Peyer's patch (tissue), 4 donors: Measurements from ENCODE around the gene SDC4. TPM values are rescaled to one million over a fixed set of nuclear protein-coding genes. Genes with fewer than 3 reads are reported as not detected.

Source experiments
- DNase-seq, 3 donors: peaks; one replicate each; pipeline ENCODE4 v3.0.0-alpha.2; 2017 to 2019
- H3K27ac ChIP-seq, 4 donors: fragments of 200-600 bp; sonication (generic); one replicate each; pipeline ENCODE4 v1.5.1; 2016 to 2019
- H3K27me3 ChIP-seq, 2 donors: fragments of 200-600 bp; sonication (generic); one replicate each; pipeline ENCODE4 v1.5.1; 2019
- H3K36me3 ChIP-seq, 3 donors: fragments of 200-600 bp; sonication (generic); one replicate each; pipeline ENCODE4 v1.5.1; 2016 to 2019
- H3K4me1 ChIP-seq, 4 donors: fragments of 200-600 bp; sonication (generic); one replicate each; pipeline ENCODE4 v1.5.1; 2016 to 2019
- H3K4me3 ChIP-seq, 4 donors: fragments of 200-600 bp; sonication (generic); 1 replicate in 3 of 4; 2 replicates in 1 of 4; pipeline ENCODE4 v1.5.1; 2016 to 2019; ENCODE audit warnings: mild to moderate bottlenecking in 1 of 4
- H3K9me3 ChIP-seq, 4 donors: fragments of 200-600 bp; sonication (generic); one replicate each; pipeline ENCODE4 v1.5.1; 2016 to 2019; ENCODE audit warnings: mild to moderate bottlenecking in 1 of 4
- POLR2A ChIP-seq, 2 donors: fragments of 450-650 bp; IDR thresholded peaks; one replicate each; pipeline ENCODE4 v1.5.1; 2017; ENCODE audit warnings: antibody characterized with exemption in 2 of 2, mild to moderate bottlenecking in 2 of 2, moderate library complexity in 2 of 2
- total RNA-seq, 4 donors: library from RNA; depleted of rRNA; stranded (reverse); fragments of >200 nt; gene quantifications; one replicate each; pipeline ENCODE4 v1.1.0, GENCODE V29; 2016
- TF ChIP-seq, protein P1 (sequence below), 6 experiments: fragments of 450-650 bp in 4 of 6; fragments of 200-600 bp in 2 of 6; sonication (generic) in 1 of 6; IDR thresholded peaks; one replicate each; pipeline ENCODE4 v1.5.1; 2017 to 2019; ENCODE audit warnings: antibody characterized with exemption in 6 of 6, mild to moderate bottlenecking in 3 of 6, moderate library complexity in 1 of 6

The SDC4 gene
- total RNA-seq, 4 donors from 2014 or later, result 21.5 to 49.7 (median 32.5) TPM

DNA sequence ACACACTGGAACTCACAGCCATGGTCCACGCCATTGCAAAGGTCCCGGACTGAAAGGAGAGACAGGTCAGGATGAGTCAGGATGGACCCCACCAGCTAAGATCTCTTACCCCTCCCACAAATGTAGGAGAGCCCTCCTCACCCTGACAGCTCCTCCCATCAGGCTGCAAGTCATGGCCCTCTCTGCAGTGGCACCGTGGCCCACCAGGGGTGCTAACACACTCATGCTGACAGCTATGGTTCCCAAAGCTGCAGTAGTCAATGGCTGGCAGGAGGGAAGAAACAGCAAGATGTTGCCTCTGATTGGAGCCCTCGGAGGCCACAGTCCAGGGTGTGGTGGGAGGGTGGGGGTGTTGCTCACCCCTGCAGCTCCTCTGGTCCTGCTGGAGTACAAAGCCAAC, 47.3 kb downstream of the SDC4 start:
- H3K27me3 ChIP-seq, result no peaks in the 10 kb centered on the region
- H3K27ac ChIP-seq, result no peak overlapping the region
- no peak for DNase-seq
- no peaks in the 10 kb centered on the region for H3K9me3 ChIP-seq
- H3K4me1 ChIP-seq, result no peaks in the 10 kb centered on the region
- no peaks in the 10 kb centered on the region for H3K36me3 ChIP-seq
- H3K4me3 ChIP-seq, result no peak overlapping the region
- no peak for TF ChIP-seq POLR2A (IDR thresholded peaks at IDR 0.05)
- TF ChIP-seq, protein P1, sequence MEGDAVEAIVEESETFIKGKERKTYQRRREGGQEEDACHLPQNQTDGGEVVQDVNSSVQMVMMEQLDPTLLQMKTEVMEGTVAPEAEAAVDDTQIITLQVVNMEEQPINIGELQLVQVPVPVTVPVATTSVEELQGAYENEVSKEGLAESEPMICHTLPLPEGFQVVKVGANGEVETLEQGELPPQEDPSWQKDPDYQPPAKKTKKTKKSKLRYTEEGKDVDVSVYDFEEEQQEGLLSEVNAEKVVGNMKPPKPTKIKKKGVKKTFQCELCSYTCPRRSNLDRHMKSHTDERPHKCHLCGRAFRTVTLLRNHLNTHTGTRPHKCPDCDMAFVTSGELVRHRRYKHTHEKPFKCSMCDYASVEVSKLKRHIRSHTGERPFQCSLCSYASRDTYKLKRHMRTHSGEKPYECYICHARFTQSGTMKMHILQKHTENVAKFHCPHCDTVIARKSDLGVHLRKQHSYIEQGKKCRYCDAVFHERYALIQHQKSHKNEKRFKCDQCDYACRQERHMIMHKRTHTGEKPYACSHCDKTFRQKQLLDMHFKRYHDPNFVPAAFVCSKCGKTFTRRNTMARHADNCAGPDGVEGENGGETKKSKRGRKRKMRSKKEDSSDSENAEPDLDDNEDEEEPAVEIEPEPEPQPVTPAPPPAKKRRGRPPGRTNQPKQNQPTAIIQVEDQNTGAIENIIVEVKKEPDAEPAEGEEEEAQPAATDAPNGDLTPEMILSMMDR (IDR thresholded peaks at IDR 0.05), result peak in 2 of 6 experiments; percentile 8 to 13

GRCh38 chr20:45299786-45300185, 48.4 kb downstream of the SDC4 start:
- H3K4me3 ChIP-seq, result no peak overlapping the region

GRCh38 chr20:45297786-45298497, 50.3 kb downstream of the SDC4 start:
- no peak for DNase-seq
- Histone ChIP-seq H3K4me3 (no peak overlapping the region), H3K27ac (no peak overlapping the region), H3K36me3 (no peaks in the 10 kb centered on the region), H3K27me3 (no peaks in the 10 kb centered on the region), H3K4me1 (peaks cover 0 to 11% (median 7%) of the 10 kb centered on the region in 4 donors), H3K9me3 (no peaks in the 10 kb centered on the region)
- no peak for TF ChIP-seq POLR2A (IDR thresholded peaks at IDR 0.05)
- TF ChIP-seq, protein P1 (IDR thresholded peaks at IDR 0.05), result no peak

More at GRCh38 chr20:45299786-45300185, 48.4 kb downstream of the SDC4 start:
- H3K27me3 ChIP-seq, result no peaks in the 10 kb centered on the region
- H3K4me1 ChIP-seq, result no peaks in the 10 kb centered on the region
- no peaks in the 10 kb centered on the region for H3K9me3 ChIP-seq
- H3K27ac ChIP-seq, result no peak overlapping the region
- H3K36me3 ChIP-seq, result no peaks in the 10 kb centered on the region
- TF ChIP-seq, protein P1 (IDR thresholded peaks at IDR 0.05), result no peak
- no peak for TF ChIP-seq POLR2A (IDR thresholded peaks at IDR 0.05)
- DNase-seq, result no peak

DNA sequence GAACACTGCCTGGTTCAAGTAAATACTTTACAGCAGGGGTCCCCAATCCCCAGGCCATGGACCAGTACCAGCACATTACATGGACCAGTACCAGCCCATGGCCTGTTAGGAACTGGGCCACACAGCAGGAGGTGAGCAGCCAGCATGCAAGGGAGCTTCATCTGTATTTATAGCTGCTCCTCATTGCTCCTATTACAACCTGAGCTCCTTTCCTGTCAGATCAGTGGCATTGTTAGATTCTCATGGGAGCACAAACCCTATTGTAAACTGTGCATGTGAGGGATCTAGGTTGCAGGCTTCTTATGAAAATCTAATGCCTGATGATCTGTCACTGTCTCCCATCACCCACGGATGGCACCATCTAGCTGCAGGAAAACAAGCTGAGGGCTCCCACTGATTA, 53.6 kb downstream of the SDC4 start:
- Histone ChIP-seq H3K4me1 (peaks cover 0 to 11% (median 7%) of the 10 kb centered on the region in 4 donors), H3K27me3 (no peaks in the 10 kb centered on the region), H3K9me3 (no peaks in the 10 kb centered on the region), H3K27ac (no peak overlapping the region), H3K4me3 (no peak overlapping the region), H3K36me3 (no peaks in the 10 kb centered on the region)
- DNase-seq, result no peak
- TF ChIP-seq POLR2A (IDR thresholded peaks at IDR 0.05), result no peak
- TF ChIP-seq, protein P1 (IDR thresholded peaks at IDR 0.05), result no peak

DNA sequence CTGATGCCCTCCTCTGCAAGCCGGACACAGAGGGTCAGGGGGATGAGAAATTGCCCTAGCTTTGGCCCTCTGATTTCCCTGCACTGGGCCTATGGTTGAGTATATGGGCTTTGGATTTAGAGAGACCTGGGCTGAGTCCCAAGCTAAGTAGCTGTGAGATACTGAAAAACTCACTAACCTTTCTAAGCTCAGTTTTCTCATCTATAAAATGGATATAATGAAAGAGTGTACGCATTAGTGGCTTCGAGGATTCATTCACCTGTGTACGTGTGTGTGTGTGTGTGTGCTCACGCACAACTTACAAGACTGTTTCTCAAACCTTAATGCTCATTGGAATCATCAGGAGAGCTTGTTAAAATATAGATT, 54.2 kb downstream of the SDC4 start:
- Histone ChIP-seq H3K27ac (no peak overlapping the region), H3K4me3 (peak overlapping the region in 2 of 4 donors; percentile 47 to 56), H3K9me3 (no peaks in the 10 kb centered on the region), H3K36me3 (no peaks in the 10 kb centered on the region), H3K4me1 (peaks cover 0 to 11% (median 7%) of the 10 kb centered on the region in 4 donors), H3K27me3 (no peaks in the 10 kb centered on the region)
- TF ChIP-seq, protein P1 (IDR thresholded peaks at IDR 0.05), result no peak
- no peak for TF ChIP-seq POLR2A (IDR thresholded peaks at IDR 0.05)
- DNase-seq, result no peak
